HUES48 (cell line): ENCODE measurements around the gene LHPP.
"Not testable (repeated sequence)": the region's sequence is repeated elsewhere in the genome, so short reads cannot be mapped to it uniquely, and the experiment has no call there.

Experiments
- H3K27ac ChIP-seq: one replicate; pipeline ENCODE4 v1.7.0; 2013; ENCODE audit warnings: low read depth, low read length, inconsistent platforms
- H3K27me3 ChIP-seq: 2 replicates; pipeline ENCODE4 v1.6.1; 2013; ENCODE audit warnings: mild to moderate bottlenecking, low read length; ENCODE audit not compliant: control insufficient read depth, insufficient read depth
- H3K36me3 ChIP-seq: 2 replicates; pipeline ENCODE4 v1.6.1; 2013; ENCODE audit warnings: low read length; ENCODE audit not compliant: control insufficient read depth, insufficient read depth
- H3K4me1 ChIP-seq: 2 replicates; pipeline ENCODE4 v1.6.1; 2013; ENCODE audit warnings: mild to moderate bottlenecking, low read length; ENCODE audit not compliant: control insufficient read depth, insufficient read depth
- H3K4me3 ChIP-seq: 2 replicates; pipeline ENCODE4 v1.5.1; 2013; ENCODE audit warnings: mild to moderate bottlenecking, low read depth, low read length
- H3K9ac ChIP-seq: 2 replicates; pipeline ENCODE4 v1.6.1; 2013; ENCODE audit warnings: mild to moderate bottlenecking, low read depth, low read length, moderate library complexity
- H3K9me3 ChIP-seq: 2 replicates; pipeline ENCODE4 v1.6.1; 2013; ENCODE audit warnings: low read length; ENCODE audit not compliant: control insufficient read depth, insufficient read depth

LHPP gene

GRCh38 chr10:124578231-124579010 is 116.8 kb downstream of the LHPP start:
- Histone ChIP-seq H3K9ac (no peak overlapping the region), H3K4me3 (no peak overlapping the region), H3K27ac (no peak overlapping the region), H3K36me3 (no peaks in the 10 kb centered on the region), H3K27me3 (no peaks in the 10 kb centered on the region), H3K9me3 (no peaks in the 10 kb centered on the region), H3K4me1 (no peaks in the 10 kb centered on the region)

DNA sequence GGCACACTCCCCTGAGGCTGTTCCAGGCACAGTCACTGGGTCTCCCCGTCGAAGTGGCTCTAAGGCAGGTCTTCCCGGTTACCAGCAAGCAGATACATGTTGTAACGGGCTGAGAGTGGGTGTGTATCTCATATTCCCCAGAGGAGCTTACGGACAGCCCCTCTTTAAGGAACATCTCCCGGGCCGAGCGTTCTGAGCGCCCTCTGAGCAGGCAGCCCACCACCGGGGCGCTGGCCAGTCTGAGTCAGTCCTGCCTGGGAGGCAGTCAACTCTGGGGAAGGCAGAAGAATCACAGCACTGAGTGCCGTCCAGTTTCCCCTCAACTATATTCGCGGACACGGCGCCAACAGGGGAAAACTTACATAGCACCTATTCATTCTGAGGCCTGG is 117.4 kb downstream of the LHPP start:
- H3K9ac ChIP-seq = no peak overlapping the region

GRCh38 chr10:124586142-124586541 is 124.5 kb downstream of the LHPP start:
- no peak overlapping the region for H3K9ac ChIP-seq
- no peaks in the 10 kb centered on the region for H3K36me3 ChIP-seq
- no peak overlapping the region for H3K27ac ChIP-seq
- no peaks in the 10 kb centered on the region for H3K9me3 ChIP-seq
- no peaks in the 10 kb centered on the region for H3K27me3 ChIP-seq
- H3K4me3 ChIP-seq = no peak overlapping the region
- H3K4me1 ChIP-seq = no peaks in the 10 kb centered on the region

More for the DNA sequence above, 117.4 kb downstream of the LHPP start:
- H3K4me1 ChIP-seq = no peaks in the 10 kb centered on the region
- H3K36me3 ChIP-seq = no peaks in the 10 kb centered on the region
- H3K27ac ChIP-seq = no peak overlapping the region
- H3K27me3 ChIP-seq = no peaks in the 10 kb centered on the region
- H3K4me3 ChIP-seq = no peak overlapping the region
- no peaks in the 10 kb centered on the region for H3K9me3 ChIP-seq

GRCh38 chr10:124587811-124588211 is 126.2 kb downstream of the LHPP start:
- Histone ChIP-seq H3K36me3 (no peaks in the 10 kb centered on the region), H3K9ac (no peak overlapping the region), H3K4me3 (no peak overlapping the region), H3K27me3 (no peaks in the 10 kb centered on the region), H3K4me1 (no peaks in the 10 kb centered on the region), H3K27ac (no peak overlapping the region), H3K9me3 (no peaks in the 10 kb centered on the region)

- H3K27ac ChIP-seq, H3K27me3 ChIP-seq, H3K9me3 ChIP-seq, H3K9ac ChIP-seq, H3K4me3 ChIP-seq, H3K4me1 ChIP-seq, H3K36me3 ChIP-seq: not testable (repeated sequence)
Measured at GRCh38 chr10:124588341-124588735, 126.7 kb downstream of the LHPP start.

DNA sequence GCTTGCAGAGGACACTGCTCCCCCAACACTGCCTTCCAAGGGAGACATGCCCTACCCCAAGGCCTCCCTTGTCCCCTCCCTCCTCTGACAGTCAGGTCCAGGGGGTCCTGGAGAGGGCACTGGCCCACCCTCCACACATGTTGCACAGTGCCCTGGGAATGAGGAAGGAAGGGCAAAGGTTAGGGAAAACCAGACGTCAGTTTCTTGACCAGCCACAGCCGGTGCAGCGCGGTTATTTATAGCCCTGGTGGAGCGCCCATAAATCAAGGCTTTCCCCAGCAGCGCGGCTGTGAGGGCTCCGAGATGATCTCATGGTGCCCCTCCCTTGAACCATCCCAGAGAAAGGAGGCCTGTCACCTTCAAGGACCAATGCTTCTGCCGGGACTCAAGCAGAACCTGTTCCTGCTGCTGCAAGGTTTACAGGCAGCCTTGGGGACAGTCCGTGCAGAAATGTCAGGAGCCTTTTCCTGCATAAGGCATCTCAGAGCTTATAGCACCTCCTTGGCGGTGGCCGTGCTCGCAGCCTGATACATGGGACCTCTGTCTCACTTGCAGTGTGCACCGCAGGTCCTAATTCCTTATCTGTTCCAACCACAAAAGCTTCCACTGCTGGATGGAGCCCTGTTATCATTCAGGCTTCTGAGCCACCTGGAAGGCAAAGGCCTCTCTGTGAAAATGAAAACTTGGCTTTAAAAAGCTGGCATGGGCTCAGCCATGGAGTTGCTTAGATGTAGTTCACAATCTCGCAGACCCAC is 127.3 kb downstream of the LHPP start:
- Histone ChIP-seq H3K4me3 (no peak overlapping the region), H3K9me3 (no peaks in the 10 kb centered on the region), H3K9ac (no peak overlapping the region), H3K4me1 (no peaks in the 10 kb centered on the region), H3K27me3 (no peaks in the 10 kb centered on the region), H3K36me3 (no peaks in the 10 kb centered on the region), H3K27ac (no peak overlapping the region)

GRCh38 chr10:124589491-124590041 is 127.9 kb downstream of the LHPP start:
- Histone ChIP-seq H3K27ac (no peak overlapping the region), H3K9ac (no peak overlapping the region)

DNA sequence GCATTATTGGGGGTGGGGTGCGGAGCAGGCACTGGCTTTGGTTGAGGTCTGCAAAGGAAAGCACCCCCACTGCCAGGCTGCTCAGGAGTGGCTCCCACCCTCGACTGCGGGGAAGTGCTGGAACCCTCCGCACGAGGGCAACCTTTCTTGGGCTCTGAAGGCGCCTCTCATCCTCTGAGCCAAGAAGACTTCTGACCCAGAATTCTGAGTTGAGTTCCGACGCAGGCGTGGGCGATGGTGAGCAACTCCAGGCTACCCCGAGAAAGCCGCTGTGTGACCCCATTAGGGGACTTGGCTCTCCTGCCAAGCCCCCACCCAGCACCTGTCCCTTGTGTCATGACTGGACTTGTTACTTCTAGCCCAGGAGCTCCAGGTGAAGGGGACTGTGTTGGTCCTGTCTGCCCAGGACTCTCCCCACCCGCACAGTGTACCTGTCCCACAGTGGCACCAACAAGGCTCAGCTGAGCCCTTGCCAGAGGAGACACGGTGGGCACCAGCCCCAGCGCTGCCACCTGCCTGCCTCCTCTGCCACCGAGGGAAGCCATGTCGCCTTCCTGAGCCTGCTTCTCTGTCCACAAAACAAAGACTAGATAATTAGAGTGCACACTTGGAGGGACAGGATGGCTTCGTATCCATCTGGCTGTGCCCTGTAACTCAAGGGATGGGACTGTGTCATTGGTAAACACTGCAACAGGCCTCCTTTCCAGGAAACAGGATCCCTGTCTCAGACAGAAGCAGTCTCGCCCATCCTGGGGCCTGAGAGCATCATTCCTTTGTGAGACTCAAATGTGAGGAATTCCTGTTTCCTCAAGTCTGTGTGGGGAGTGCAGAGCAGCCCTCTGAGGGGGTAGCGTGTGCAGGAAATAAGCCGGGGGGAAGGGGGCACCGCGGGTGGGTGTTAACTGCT is 128.8 kb downstream of the LHPP start:
- no peaks in the 10 kb centered on the region for H3K36me3 ChIP-seq
- H3K9ac ChIP-seq = no peak overlapping the region
- H3K4me3 ChIP-seq = no peak overlapping the region
- H3K4me1 ChIP-seq = no peaks in the 10 kb centered on the region
- H3K9me3 ChIP-seq = no peaks in the 10 kb centered on the region
- no peak overlapping the region for H3K27ac ChIP-seq
- H3K27me3 ChIP-seq = no peaks in the 10 kb centered on the region

More at GRCh38 chr10:124589491-124590041, 127.9 kb downstream of the LHPP start:
- H3K9me3 ChIP-seq = no peaks in the 10 kb centered on the region
- no peak overlapping the region for H3K4me3 ChIP-seq
- no peaks in the 10 kb centered on the region for H3K36me3 ChIP-seq
- no peaks in the 10 kb centered on the region for H3K27me3 ChIP-seq
- no peaks in the 10 kb centered on the region for H3K4me1 ChIP-seq

DNA sequence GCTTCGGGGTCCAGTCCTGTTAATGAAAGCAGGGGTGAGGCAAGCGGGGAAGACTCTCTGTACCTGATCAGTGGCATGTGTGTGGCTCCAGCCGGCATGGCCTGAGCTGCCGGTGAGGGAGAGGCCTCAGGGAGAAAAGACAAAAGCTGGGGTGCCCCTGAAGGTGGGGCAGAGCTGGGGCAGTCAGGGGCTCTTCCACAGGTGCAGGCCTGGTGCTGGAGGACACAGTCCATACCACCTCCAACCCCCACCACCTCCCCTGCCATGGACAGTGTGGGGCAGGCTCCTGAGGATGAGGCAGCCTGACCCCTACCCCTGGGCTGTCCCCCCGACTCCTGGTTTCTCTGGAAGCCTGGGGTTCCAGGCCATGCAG is 129.5 kb downstream of the LHPP start:
- Histone ChIP-seq H3K27me3 (no peaks in the 10 kb centered on the region), H3K4me1 (no peaks in the 10 kb centered on the region), H3K4me3 (no peak overlapping the region), H3K36me3 (no peaks in the 10 kb centered on the region), H3K9me3 (no peaks in the 10 kb centered on the region), H3K27ac (no peak overlapping the region), H3K9ac (no peak overlapping the region)

DNA sequence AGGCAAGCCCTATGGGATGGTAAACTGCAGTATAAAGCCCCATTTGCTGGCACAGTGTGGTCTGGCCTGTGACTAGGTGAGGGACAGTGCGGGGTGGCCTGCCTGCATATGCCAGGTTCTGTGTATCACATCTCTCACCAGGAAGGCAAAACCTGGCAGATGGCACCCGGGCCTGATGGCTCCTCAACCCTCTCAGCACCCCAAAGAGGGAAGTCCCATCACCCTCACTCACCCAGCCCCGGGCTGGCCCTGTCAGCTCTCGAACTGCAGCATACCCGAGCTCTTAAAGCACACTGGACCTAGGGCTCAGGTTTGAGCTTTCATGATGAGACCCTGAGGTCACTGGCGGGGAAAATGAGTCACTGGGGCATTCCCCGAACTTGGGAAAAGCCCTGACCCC is 130.5 kb downstream of the LHPP start:
- Histone ChIP-seq H3K9ac (no peak overlapping the region), H3K4me3 (no peak overlapping the region), H3K4me1 (no peaks in the 10 kb centered on the region), H3K27ac (no peak overlapping the region), H3K36me3 (no peaks in the 10 kb centered on the region), H3K9me3 (no peaks in the 10 kb centered on the region), H3K27me3 (no peaks in the 10 kb centered on the region)
